Measurements from ENCODE around the gene TSHZ1.

DNA sequence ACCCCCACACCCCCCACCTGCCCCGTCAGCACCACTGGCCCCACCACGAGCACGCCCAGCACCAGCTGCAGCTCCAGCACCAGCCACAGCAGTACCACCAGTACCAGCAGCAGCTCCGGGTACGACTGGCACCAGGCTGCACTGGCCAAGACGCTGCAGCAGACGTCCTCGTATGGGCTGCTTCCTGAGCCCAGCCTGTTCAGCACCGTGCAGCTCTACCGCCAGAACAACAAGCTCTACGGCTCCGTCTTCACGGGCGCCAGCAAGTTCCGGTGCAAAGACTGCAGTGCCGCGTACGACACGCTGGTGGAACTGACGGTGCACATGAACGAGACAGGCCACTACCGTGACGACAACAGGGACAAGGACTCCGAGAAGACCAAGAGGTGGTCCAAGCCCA is 75.3 kb downstream of the TSHZ1 start:
- TF ChIP-seq, protein P1, sequence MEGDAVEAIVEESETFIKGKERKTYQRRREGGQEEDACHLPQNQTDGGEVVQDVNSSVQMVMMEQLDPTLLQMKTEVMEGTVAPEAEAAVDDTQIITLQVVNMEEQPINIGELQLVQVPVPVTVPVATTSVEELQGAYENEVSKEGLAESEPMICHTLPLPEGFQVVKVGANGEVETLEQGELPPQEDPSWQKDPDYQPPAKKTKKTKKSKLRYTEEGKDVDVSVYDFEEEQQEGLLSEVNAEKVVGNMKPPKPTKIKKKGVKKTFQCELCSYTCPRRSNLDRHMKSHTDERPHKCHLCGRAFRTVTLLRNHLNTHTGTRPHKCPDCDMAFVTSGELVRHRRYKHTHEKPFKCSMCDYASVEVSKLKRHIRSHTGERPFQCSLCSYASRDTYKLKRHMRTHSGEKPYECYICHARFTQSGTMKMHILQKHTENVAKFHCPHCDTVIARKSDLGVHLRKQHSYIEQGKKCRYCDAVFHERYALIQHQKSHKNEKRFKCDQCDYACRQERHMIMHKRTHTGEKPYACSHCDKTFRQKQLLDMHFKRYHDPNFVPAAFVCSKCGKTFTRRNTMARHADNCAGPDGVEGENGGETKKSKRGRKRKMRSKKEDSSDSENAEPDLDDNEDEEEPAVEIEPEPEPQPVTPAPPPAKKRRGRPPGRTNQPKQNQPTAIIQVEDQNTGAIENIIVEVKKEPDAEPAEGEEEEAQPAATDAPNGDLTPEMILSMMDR (IDR thresholded peaks at IDR 0.05; ENCODE audit: low read depth, low read length), result no peak
- TF ChIP-seq, protein P2, sequence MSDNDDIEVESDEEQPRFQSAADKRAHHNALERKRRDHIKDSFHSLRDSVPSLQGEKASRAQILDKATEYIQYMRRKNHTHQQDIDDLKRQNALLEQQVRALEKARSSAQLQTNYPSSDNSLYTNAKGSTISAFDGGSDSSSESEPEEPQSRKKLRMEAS (IDR thresholded peaks at IDR 0.05; ENCODE audit: low read depth, low read length), result no peak
- TF ChIP-seq POLR2A (IDR thresholded peaks at IDR 0.05; ENCODE audit: extremely low read depth, insufficient read length), result no peak
